GM23338 (cell line): ENCODE data around the gene SLC7A4. TPM values are rescaled to one million over a fixed set of nuclear protein-coding genes. Genes with fewer than 3 reads are reported as not detected.

Experiments
- ATAC-seq: fragments of 200-7000 bp; cut with Tn5 transposase; 3 replicates; pipeline ENCODE4 v1.9.1; 2020
- DNase-seq: peaks from one replicate; pipeline ENCODE4 v3.0.0-alpha.2; 2015; ENCODE audit warnings: low spot score
- H2AFZ ChIP-seq: fragments of 200-600 bp; sonication (generic); 2 replicates; pipeline ENCODE4 v1.8.0; 2016; ENCODE audit warnings: antibody characterized with exemption, mild to moderate bottlenecking, moderate library complexity
- H3F3A ChIP-seq: fragments of 200-600 bp; sonication (generic); replicated peaks from 2 replicates; pipeline ENCODE4 v1.8.0; 2017; ENCODE audit warnings: antibody characterized with exemption, mixed run types, low read depth
- H3K27ac ChIP-seq: fragments of 200-600 bp; sonication (generic); 2 replicates; pipeline ENCODE4 v1.6.1; 2016; ENCODE audit warnings: low read depth
- H3K27me3 ChIP-seq: fragments of 200-600 bp; sonication (generic); 2 replicates; pipeline ENCODE4 v1.8.0; 2016; ENCODE audit warnings: mild to moderate bottlenecking, mixed run types, moderate library complexity; ENCODE audit not compliant: insufficient read depth
- H3K36me3 ChIP-seq: fragments of 200-600 bp; sonication (generic); 2 replicates; pipeline ENCODE4 v1.8.0; 2016; ENCODE audit warnings: mild to moderate bottlenecking; ENCODE audit not compliant: insufficient read depth
- H3K4me1 ChIP-seq: fragments of 200-600 bp; sonication (generic); 2 replicates; pipeline ENCODE4 v1.8.0; 2016; ENCODE audit warnings: mild to moderate bottlenecking, moderate library complexity; ENCODE audit not compliant: insufficient read depth
- H3K4me2 ChIP-seq: fragments of 200-600 bp; sonication (generic); 2 replicates; pipeline ENCODE4 v1.7.1; 2017; ENCODE audit warnings: mixed run types
- H3K4me3 ChIP-seq: fragments of 200-600 bp; sonication (generic); 2 replicates; pipeline ENCODE4 v1.6.1; 2016; ENCODE audit warnings: mixed run types
- H3K79me2 ChIP-seq: fragments of 200-600 bp; sonication (generic); replicated peaks from 2 replicates; pipeline ENCODE4 v1.8.0; 2017; ENCODE audit warnings: mild to moderate bottlenecking; ENCODE audit not compliant: insufficient read depth
- H3K9me2 ChIP-seq: fragments of 200-600 bp; sonication (generic); 2 replicates; pipeline ENCODE4 v1.8.0; 2017; ENCODE audit not compliant: insufficient read depth
- H4K20me1 ChIP-seq: fragments of 200-600 bp; sonication (generic); replicated peaks from 2 replicates; pipeline ENCODE4 v1.8.0; 2017; ENCODE audit warnings: mild to moderate bottlenecking; ENCODE audit not compliant: insufficient read depth
- H3K27ac Mint-ChIP-seq: 2 replicates; pipeline ENCODE4 v1.8.0; 2020; ENCODE audit warnings: inconsistent platforms, mild to moderate bottlenecking, moderate library complexity, mixed read lengths
- H3K27me3 Mint-ChIP-seq: 3 replicates; pipeline ENCODE4 v1.8.0; 2022; ENCODE audit warnings: low read depth, mild to moderate bottlenecking, moderate library complexity, mixed read lengths, inconsistent platforms; ENCODE audit not compliant: insufficient read depth, poor library complexity
- H3K36me3 Mint-ChIP-seq: 3 replicates; pipeline ENCODE4 v1.8.0; 2021; ENCODE audit warnings: low read depth, mild to moderate bottlenecking, inconsistent platforms, moderate library complexity, mixed read lengths
- H3K4me1 Mint-ChIP-seq: 3 replicates; pipeline ENCODE4 v1.8.0; 2020; ENCODE audit warnings: mild to moderate bottlenecking, inconsistent platforms, mixed read lengths
- H3K4me3 Mint-ChIP-seq: 3 replicates; pipeline ENCODE4 v1.8.0; 2021; ENCODE audit warnings: moderate library complexity, mild to moderate bottlenecking, inconsistent platforms, mixed read lengths
- H3K9me3 Mint-ChIP-seq: 3 replicates; pipeline ENCODE4 v1.8.0; 2020; ENCODE audit warnings: moderate library complexity, mild to moderate bottlenecking, inconsistent platforms, mixed read lengths
- CREB1 ChIP-seq: fragments of 250-450 bp; sonication (Bioruptor Pico); IDR thresholded peaks from 2 replicates; pipeline ENCODE4 v1.5.0; 2020; ENCODE audit warnings: low read depth, mild to moderate bottlenecking, moderate library complexity
- EZH2 ChIP-seq: fragments of 200-600 bp; sonication (generic); IDR thresholded peaks from one replicate; pipeline ENCODE4 v1.8.0; 2017; ENCODE audit warnings: antibody characterized with exemption, mild to moderate bottlenecking, low read depth; ENCODE audit not compliant: unreplicated experiment
- EZH2phosphoT487 ChIP-seq: fragments of 200-600 bp; sonication (generic); IDR thresholded peaks from one replicate; pipeline ENCODE4 v1.8.1; 2018; ENCODE audit warnings: antibody characterized with exemption; ENCODE audit not compliant: unreplicated experiment
- JUNB ChIP-seq: IDR thresholded peaks from one replicate; pipeline ENCODE4 v1.6.1; 2016; ENCODE audit warnings: antibody characterized with exemption; ENCODE audit not compliant: unreplicated experiment
- NANOG ChIP-seq: IDR thresholded peaks from 2 replicates; pipeline ENCODE4 v1.6.1; 2016; ENCODE audit warnings: antibody characterized with exemption, borderline replicate concordance
- POLR2AphosphoS5 ChIP-seq: IDR thresholded peaks from 2 replicates; pipeline ENCODE4 v1.6.1; 2016; ENCODE audit warnings: antibody characterized with exemption, low read depth
- STAT1 ChIP-seq: IDR thresholded peaks from one replicate; pipeline ENCODE4 v1.6.1; 2016; ENCODE audit warnings: antibody characterized with exemption; ENCODE audit not compliant: unreplicated experiment
- ZNF114 ChIP-seq: fragments of 250-450 bp; sonication (Bioruptor Pico); IDR thresholded peaks from 2 replicates; pipeline ENCODE4 v1.5.0; 2020; ENCODE audit warnings: mild to moderate bottlenecking, moderate library complexity
- ZNF331 ChIP-seq: fragments of 250-450 bp; sonication (Bioruptor Pico); IDR thresholded peaks from 2 replicates; pipeline ENCODE4 v1.5.0; 2020; ENCODE audit warnings: low read depth, mild to moderate bottlenecking, moderate library complexity
- polyA plus RNA-seq: library from polyadenylated mRNA; unstranded; fragments of >200 nt; fragmentation: Nextera tagmentation; extraction: Ambion mirVana; gene quantifications from 2 replicates; pipeline ENCODE4 v1.2.1, GENCODE V29; 2016
- total RNA-seq: library from RNA; depleted of rRNA; stranded (reverse); fragments of >200 nt; shearing (Covaris generic); gene quantifications from 2 replicates; pipeline ENCODE4 v1.2.3, GENCODE V29; 2014
- TF ChIP-seq, protein P1 (sequence below), 2 experiments: fragments of 200-600 bp in 1 of 2; sonication (generic) in 1 of 2; conservative IDR thresholded peaks; 2 replicates each; pipeline versions ENCODE4 v1.5.1 to v1.6.1; 2016 to 2017; ENCODE audit warnings: antibody characterized with exemption in 2 of 2, low read depth in 2 of 2, mild to moderate bottlenecking in 2 of 2, moderate library complexity in 1 of 2
- TF ChIP-seq, protein P2 (sequence below): IDR thresholded peaks from one replicate; pipeline ENCODE4 v1.6.1; 2018; ENCODE audit warnings: antibody characterized with exemption; ENCODE audit not compliant: unreplicated experiment
- TF ChIP-seq, protein P3 (sequence below): IDR thresholded peaks from 2 replicates; pipeline ENCODE4 v1.6.1; 2016; ENCODE audit warnings: antibody characterized with exemption
- TF ChIP-seq, protein P4 (sequence below): fragments of 250-450 bp; sonication (Bioruptor Pico); IDR thresholded peaks from 2 replicates; pipeline ENCODE4 v1.5.0; 2020; ENCODE audit warnings: mild to moderate bottlenecking, moderate library complexity

The SLC7A4 gene
- total and polyA plus RNA-seq, 2 experiments from 2014 or later = 0.07 to 0.44 TPM

DNA sequence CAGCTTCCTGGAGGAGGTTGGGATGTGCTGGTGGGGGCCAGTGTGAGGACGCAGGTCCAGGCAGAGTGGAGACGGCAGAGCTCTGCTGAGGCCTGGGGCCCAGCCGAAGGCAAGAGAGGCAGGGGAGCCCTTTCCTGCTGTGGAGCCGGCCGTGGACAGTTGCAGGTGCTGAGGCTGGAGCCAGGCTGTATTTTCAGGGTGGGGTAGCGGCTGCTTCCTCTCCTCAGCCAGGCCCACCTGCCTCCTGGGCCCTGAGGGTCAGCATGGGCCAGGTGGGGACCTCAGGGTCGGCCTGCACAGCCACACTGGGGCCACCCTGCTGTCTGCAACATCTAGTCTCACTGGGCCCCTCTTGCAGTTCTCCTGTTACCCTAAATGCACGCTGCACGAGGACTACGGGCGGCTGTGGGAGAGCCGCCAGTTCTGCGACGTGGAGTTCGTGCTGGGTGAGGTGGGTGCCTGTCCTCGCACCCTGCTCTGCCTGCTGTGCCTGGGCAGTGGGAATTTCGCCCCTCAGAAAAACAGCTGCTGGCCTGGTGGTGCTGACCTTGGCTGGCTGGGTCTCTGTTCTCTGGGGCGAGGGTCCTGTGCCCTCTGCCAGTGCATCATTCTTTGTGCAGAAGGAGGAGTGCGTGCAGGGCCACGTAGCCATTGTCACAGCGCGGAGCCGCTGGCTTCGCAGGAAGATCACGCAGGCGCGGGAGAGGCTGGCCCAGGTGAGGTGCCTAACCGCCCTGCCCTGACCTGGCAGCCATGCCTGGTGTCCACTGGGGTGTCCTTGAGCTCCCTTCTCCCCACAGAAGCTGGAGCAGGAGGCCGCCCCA lies 38.8 kb downstream of the SLC7A4 start:
- Histone ChIP-seq H3K4me1 (no peaks in the 10 kb centered on the region), H4K20me1 (no peaks in the 10 kb centered on the region), H3K79me2 (no peaks in the 10 kb centered on the region), H3K27ac (no peak overlapping the region), H3K27me3 (no peaks in the 10 kb centered on the region), H2AFZ (no peak overlapping the region), H3K4me3 (no peak overlapping the region), H3K4me2 (no peak overlapping the region), H3K36me3 (no peaks in the 10 kb centered on the region), H3K9me2 (no peaks in the 10 kb centered on the region), H3F3A (no peaks in the 10 kb centered on the region)
- Mint-ChIP-seq H3K27me3 (peaks cover 7% of the 10 kb centered on the region), H3K27ac (no peak overlapping the region), H3K36me3 (peaks cover 14% of the 10 kb centered on the region; the same call in 2 of the 3 replicates), H3K4me3 (no peak overlapping the region), H3K9me3 (no peaks in the 10 kb centered on the region), H3K4me1 (no peaks in the 10 kb centered on the region; the same call in 2 of the 3 replicates)
- ATAC-seq (no peak), DNase-seq (no peak)
- TF ChIP-seq, protein P1, sequence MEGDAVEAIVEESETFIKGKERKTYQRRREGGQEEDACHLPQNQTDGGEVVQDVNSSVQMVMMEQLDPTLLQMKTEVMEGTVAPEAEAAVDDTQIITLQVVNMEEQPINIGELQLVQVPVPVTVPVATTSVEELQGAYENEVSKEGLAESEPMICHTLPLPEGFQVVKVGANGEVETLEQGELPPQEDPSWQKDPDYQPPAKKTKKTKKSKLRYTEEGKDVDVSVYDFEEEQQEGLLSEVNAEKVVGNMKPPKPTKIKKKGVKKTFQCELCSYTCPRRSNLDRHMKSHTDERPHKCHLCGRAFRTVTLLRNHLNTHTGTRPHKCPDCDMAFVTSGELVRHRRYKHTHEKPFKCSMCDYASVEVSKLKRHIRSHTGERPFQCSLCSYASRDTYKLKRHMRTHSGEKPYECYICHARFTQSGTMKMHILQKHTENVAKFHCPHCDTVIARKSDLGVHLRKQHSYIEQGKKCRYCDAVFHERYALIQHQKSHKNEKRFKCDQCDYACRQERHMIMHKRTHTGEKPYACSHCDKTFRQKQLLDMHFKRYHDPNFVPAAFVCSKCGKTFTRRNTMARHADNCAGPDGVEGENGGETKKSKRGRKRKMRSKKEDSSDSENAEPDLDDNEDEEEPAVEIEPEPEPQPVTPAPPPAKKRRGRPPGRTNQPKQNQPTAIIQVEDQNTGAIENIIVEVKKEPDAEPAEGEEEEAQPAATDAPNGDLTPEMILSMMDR (conservative IDR thresholded peaks at IDR 0.05; ENCODE audit: low read depth in 2 of 2) = no peak
- TF ChIP-seq, protein P2, sequence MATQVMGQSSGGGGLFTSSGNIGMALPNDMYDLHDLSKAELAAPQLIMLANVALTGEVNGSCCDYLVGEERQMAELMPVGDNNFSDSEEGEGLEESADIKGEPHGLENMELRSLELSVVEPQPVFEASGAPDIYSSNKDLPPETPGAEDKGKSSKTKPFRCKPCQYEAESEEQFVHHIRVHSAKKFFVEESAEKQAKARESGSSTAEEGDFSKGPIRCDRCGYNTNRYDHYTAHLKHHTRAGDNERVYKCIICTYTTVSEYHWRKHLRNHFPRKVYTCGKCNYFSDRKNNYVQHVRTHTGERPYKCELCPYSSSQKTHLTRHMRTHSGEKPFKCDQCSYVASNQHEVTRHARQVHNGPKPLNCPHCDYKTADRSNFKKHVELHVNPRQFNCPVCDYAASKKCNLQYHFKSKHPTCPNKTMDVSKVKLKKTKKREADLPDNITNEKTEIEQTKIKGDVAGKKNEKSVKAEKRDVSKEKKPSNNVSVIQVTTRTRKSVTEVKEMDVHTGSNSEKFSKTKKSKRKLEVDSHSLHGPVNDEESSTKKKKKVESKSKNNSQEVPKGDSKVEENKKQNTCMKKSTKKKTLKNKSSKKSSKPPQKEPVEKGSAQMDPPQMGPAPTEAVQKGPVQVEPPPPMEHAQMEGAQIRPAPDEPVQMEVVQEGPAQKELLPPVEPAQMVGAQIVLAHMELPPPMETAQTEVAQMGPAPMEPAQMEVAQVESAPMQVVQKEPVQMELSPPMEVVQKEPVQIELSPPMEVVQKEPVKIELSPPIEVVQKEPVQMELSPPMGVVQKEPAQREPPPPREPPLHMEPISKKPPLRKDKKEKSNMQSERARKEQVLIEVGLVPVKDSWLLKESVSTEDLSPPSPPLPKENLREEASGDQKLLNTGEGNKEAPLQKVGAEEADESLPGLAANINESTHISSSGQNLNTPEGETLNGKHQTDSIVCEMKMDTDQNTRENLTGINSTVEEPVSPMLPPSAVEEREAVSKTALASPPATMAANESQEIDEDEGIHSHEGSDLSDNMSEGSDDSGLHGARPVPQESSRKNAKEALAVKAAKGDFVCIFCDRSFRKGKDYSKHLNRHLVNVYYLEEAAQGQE = no peak
- TF ChIP-seq EZH2phosphoT487 = no peak
- TF ChIP-seq, protein P3, sequence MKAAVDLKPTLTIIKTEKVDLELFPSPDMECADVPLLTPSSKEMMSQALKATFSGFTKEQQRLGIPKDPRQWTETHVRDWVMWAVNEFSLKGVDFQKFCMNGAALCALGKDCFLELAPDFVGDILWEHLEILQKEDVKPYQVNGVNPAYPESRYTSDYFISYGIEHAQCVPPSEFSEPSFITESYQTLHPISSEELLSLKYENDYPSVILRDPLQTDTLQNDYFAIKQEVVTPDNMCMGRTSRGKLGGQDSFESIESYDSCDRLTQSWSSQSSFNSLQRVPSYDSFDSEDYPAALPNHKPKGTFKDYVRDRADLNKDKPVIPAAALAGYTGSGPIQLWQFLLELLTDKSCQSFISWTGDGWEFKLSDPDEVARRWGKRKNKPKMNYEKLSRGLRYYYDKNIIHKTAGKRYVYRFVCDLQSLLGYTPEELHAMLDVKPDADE = no peak
- no peak for TF ChIP-seq ZNF114 (CRISPR knock-in tag)
- no peak for TF ChIP-seq JUNB
- TF ChIP-seq, protein P4, sequence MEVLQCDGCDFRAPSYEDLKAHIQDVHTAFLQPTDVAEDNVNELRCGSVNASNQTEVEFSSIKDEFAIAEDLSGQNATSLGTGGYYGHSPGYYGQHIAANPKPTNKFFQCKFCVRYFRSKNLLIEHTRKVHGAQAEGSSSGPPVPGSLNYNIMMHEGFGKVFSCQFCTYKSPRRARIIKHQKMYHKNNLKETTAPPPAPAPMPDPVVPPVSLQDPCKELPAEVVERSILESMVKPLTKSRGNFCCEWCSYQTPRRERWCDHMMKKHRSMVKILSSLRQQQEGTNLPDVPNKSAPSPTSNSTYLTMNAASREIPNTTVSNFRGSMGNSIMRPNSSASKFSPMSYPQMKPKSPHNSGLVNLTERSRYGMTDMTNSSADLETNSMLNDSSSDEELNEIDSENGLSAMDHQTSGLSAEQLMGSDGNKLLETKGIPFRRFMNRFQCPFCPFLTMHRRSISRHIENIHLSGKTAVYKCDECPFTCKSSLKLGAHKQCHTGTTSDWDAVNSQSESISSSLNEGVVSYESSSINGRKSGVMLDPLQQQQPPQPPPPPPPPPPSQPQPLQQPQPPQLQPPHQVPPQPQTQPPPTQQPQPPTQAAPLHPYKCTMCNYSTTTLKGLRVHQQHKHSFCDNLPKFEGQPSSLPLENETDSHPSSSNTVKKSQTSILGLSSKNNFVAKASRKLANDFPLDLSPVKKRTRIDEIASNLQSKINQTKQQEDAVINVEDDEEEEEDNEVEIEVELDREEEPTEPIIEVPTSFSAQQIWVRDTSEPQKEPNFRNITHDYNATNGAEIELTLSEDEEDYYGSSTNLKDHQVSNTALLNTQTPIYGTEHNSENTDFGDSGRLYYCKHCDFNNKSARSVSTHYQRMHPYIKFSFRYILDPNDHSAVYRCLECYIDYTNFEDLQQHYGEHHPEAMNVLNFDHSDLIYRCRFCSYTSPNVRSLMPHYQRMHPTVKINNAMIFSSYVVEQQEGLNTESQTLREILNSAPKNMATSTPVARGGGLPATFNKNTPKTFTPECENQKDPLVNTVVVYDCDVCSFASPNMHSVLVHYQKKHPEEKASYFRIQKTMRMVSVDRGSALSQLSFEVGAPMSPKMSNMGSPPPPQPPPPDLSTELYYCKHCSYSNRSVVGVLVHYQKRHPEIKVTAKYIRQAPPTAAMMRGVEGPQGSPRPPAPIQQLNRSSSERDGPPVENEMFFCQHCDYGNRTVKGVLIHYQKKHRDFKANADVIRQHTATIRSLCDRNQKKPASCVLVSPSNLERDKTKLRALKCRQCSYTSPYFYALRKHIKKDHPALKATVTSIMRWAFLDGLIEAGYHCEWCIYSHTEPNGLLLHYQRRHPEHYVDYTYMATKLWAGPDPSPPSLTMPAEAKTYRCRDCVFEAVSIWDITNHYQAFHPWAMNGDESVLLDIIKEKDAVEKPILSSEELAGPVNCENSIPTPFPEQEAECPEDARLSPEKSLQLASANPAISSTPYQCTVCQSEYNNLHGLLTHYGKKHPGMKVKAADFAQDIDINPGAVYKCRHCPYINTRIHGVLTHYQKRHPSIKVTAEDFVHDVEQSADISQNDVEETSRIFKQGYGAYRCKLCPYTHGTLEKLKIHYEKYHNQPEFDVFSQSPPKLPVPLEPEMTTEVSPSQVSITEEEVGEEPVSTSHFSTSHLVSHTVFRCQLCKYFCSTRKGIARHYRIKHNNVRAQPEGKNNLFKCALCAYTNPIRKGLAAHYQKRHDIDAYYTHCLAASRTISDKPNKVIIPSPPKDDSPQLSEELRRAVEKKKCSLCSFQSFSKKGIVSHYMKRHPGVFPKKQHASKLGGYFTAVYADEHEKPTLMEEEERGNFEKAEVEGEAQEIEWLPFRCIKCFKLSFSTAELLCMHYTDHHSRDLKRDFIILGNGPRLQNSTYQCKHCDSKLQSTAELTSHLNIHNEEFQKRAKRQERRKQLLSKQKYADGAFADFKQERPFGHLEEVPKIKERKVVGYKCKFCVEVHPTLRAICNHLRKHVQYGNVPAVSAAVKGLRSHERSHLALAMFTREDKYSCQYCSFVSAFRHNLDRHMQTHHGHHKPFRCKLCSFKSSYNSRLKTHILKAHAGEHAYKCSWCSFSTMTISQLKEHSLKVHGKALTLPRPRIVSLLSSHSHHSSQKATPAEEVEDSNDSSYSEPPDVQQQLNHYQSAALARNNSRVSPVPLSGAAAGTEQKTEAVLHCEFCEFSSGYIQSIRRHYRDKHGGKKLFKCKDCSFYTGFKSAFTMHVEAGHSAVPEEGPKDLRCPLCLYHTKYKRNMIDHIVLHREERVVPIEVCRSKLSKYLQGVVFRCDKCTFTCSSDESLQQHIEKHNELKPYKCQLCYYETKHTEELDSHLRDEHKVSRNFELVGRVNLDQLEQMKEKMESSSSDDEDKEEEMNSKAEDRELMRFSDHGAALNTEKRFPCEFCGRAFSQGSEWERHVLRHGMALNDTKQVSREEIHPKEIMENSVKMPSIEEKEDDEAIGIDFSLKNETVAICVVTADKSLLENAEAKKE (CRISPR knock-in tag) = no peak
- TF ChIP-seq ZNF331 = no peak
- TF ChIP-seq EZH2 = no peak
- TF ChIP-seq STAT1 = no peak
- TF ChIP-seq NANOG = no peak
- no peak for TF ChIP-seq POLR2AphosphoS5
- TF ChIP-seq CREB1 (CRISPR knock-in tag) = no peak
